Activated gamma-delta T cell (primary cell): ENCODE results near the gene SIRT5.

Experiments used
- DNase-seq: peaks from one replicate; lab custom pipeline; 2025; lab: John Stamatoyannopoulos, UW

The SIRT5 gene

GRCh38 chr6:13553646-13554045 is 20.8 kb upstream of the SIRT5 start:
- no peak for DNase-seq

- DNase-seq = no peak
Observed at GRCh38 chr6:13554929-13555333, 19.5 kb upstream of the SIRT5 start.

GRCh38 chr6:13557841-13558240 is 16.6 kb upstream of the SIRT5 start:
- no peak for DNase-seq

GRCh38 chr6:13558718-13559117 is 15.7 kb upstream of the SIRT5 start:
- DNase-seq = no peak

GRCh38 chr6:13559251-13559650 is 15.2 kb upstream of the SIRT5 start:
- no peak for DNase-seq

- DNase-seq = no peak
Observed at GRCh38 chr6:13559968-13560650, 14.3 kb upstream of the SIRT5 start.

- no peak for DNase-seq
Observed at GRCh38 chr6:13560651-13561044, 13.8 kb upstream of the SIRT5 start.

GRCh38 chr6:13561624-13562267 is 12.7 kb upstream of the SIRT5 start:
- no peak for DNase-seq

- DNase-seq = no peak
Observed at GRCh38 chr6:13563009-13563408, 11.4 kb upstream of the SIRT5 start.

GRCh38 chr6:13565921-13566320 is 8.5 kb upstream of the SIRT5 start:
- DNase-seq = no peak

- DNase-seq = no peak
Observed at GRCh38 chr6:13566500-13566899, 7.9 kb upstream of the SIRT5 start.

- DNase-seq = no peak
Observed at GRCh38 chr6:13568970-13569369, 5.4 kb upstream of the SIRT5 start.

GRCh38 chr6:13572240-13572639 is 2.2 kb upstream of the SIRT5 start:
- no peak for DNase-seq

- DNase-seq = no peak
Observed at GRCh38 chr6:13572951-13573654, 1.3 kb upstream of the SIRT5 start.

- DNase-seq = no peak
Observed at GRCh38 chr6:13573669-13574110, 711 bp upstream of the SIRT5 start.

GRCh38 chr6:13574149-13574570 is 241 bp upstream of the SIRT5 start:
- DNase-seq = peak; percentile 87

- DNase-seq = no peak
Observed at GRCh38 chr6:13575377-13575775, 975 bp downstream of the SIRT5 start.

GRCh38 chr6:13576017-13576416 is 1.6 kb downstream of the SIRT5 start:
- no peak for DNase-seq

- no peak for DNase-seq
Observed at GRCh38 chr6:13577926-13578325, 3.5 kb downstream of the SIRT5 start.

GRCh38 chr6:13579911-13580310 is 5.5 kb downstream of the SIRT5 start:
- DNase-seq = no peak

GRCh38 chr6:13581700-13582229 is 7.4 kb downstream of the SIRT5 start:
- no peak for DNase-seq

- DNase-seq = no peak
Observed at GRCh38 chr6:13586603-13587542, 12.5 kb downstream of the SIRT5 start.
